ENCODE data around the gene PTPN1.

- TF ChIP-seq EP300 (IDR thresholded peaks at IDR 0.05; ENCODE audit: borderline replicate concordance in 1 of 2, low read depth in 1 of 2, low read length in 1 of 2) = no peak
- no peak for TF ChIP-seq CTCF (IDR thresholded peaks at IDR 0.05)
- no peak for TF ChIP-seq ZBTB33 (IDR thresholded peaks at IDR 0.05; ENCODE audit: borderline replicate concordance, low read depth)
- TF ChIP-seq FOXJ3 (CRISPR knock-in tag; IDR thresholded peaks at IDR 0.05) = no peak
Measured at GRCh38 chr20:50525681-50526080, 15.5 kb downstream of the PTPN1 start.
